Choroid plexus epithelial cell (primary cell): Measurements from ENCODE around the gene SLMAP.
A peak's percentile ranks its signal among the peaks of the same experiment; 100 is the strongest.

Experiments
- DNase-seq: peaks from one replicate; pipeline ENCODE4 v3.0.0-alpha.2; 2010; ENCODE audit warnings: low read depth
- H3K4me3 ChIP-seq: 2 replicates; pipeline ENCODE4 v1.5.1; 2011; ENCODE audit warnings: low read depth, mild to moderate bottlenecking, control low read depth, low read length, moderate library complexity
- TF ChIP-seq, protein P1 (sequence below): conservative IDR thresholded peaks from 2 replicates; pipeline ENCODE4 v1.5.1; 2011; ENCODE audit warnings: low read depth, mild to moderate bottlenecking, control low read depth, inconsistent platforms, low read length, moderate library complexity

The SLMAP gene

DNA sequence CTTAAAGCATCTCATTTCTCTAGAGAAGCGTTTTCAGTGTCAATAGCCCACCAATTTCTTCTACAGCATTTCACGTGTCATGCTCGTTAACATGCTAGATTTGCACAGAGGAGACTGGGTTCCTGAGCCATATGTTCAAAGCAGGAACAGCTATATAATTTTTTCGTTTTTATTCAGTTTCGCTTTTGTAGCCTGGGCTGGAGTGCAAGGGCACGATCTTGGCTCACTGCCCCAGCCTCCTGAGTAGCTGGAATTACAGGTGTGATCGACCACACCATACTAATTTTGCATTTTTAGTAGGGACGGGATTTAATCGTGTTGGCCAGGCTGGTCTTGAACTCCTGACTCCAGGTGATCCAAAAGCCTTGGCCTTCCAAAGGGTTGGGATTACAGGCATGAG is 6.6 kb upstream of the SLMAP start:
- no peak overlapping the region for H3K4me3 ChIP-seq
- DNase-seq: no peak
- TF ChIP-seq, protein P1, sequence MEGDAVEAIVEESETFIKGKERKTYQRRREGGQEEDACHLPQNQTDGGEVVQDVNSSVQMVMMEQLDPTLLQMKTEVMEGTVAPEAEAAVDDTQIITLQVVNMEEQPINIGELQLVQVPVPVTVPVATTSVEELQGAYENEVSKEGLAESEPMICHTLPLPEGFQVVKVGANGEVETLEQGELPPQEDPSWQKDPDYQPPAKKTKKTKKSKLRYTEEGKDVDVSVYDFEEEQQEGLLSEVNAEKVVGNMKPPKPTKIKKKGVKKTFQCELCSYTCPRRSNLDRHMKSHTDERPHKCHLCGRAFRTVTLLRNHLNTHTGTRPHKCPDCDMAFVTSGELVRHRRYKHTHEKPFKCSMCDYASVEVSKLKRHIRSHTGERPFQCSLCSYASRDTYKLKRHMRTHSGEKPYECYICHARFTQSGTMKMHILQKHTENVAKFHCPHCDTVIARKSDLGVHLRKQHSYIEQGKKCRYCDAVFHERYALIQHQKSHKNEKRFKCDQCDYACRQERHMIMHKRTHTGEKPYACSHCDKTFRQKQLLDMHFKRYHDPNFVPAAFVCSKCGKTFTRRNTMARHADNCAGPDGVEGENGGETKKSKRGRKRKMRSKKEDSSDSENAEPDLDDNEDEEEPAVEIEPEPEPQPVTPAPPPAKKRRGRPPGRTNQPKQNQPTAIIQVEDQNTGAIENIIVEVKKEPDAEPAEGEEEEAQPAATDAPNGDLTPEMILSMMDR: no peak

DNA sequence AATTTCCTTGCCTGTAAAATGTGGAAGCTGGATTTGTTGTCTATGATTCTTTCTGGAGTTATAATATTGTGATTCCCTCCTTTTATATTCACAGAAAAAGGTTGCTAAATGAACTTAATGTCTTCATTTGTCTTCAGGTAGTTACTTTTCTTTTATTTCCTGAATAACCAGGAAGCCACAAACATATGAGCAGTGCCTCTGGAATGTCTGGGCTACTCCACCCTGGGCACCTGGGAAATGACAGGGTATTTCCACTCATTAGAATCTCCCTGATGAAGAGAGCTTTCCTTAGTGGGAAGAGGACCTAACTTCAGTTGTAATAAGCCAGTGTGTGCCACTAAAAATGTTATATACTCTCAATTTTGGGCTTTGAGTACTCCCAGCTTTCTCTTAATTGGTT is 3.8 kb upstream of the SLMAP start:
- DNase-seq: peak; percentile 48
- TF ChIP-seq, protein P1: no peak
- H3K4me3 ChIP-seq: no peak overlapping the region

DNA sequence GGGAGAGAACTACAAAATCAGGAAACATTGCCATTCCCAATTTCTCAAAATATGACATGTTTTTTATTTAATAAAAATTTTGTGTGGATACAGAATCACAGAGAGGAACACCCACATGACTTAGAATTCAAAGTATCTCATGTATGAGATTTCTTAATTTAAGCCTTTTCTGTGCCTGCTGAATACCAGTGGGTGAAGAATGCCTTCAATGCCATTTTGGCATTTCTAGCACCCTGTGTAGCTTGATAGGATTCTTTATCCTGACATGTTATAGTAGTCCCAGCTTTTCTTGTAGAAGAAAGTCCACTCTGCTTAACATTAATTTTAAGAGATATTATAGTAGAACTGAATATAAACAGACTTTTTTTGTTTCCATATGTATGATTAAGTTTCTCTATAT is 3.1 kb upstream of the SLMAP start:
- no peak for DNase-seq
- TF ChIP-seq, protein P1: no peak
- no peak overlapping the region for H3K4me3 ChIP-seq

DNA sequence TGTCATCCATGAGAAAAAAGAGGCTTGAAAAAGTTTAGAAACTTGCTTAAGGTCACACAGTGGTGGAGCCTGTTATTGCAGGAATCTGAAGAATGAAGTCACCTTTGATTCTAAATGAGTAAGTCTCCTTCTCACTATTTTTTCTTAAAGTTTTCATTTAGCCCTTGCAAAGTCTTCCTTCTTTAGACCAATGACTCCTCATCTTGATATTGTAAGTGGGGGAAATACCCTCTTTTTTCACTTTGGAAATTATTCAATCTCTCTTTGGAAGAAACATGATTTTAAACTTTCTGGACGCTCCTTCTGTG is 787 bp upstream of the SLMAP start:
- peak overlapping the region; percentile 90 for H3K4me3 ChIP-seq
- DNase-seq: peak; percentile 78
- TF ChIP-seq, protein P1: peak; percentile 5

DNA sequence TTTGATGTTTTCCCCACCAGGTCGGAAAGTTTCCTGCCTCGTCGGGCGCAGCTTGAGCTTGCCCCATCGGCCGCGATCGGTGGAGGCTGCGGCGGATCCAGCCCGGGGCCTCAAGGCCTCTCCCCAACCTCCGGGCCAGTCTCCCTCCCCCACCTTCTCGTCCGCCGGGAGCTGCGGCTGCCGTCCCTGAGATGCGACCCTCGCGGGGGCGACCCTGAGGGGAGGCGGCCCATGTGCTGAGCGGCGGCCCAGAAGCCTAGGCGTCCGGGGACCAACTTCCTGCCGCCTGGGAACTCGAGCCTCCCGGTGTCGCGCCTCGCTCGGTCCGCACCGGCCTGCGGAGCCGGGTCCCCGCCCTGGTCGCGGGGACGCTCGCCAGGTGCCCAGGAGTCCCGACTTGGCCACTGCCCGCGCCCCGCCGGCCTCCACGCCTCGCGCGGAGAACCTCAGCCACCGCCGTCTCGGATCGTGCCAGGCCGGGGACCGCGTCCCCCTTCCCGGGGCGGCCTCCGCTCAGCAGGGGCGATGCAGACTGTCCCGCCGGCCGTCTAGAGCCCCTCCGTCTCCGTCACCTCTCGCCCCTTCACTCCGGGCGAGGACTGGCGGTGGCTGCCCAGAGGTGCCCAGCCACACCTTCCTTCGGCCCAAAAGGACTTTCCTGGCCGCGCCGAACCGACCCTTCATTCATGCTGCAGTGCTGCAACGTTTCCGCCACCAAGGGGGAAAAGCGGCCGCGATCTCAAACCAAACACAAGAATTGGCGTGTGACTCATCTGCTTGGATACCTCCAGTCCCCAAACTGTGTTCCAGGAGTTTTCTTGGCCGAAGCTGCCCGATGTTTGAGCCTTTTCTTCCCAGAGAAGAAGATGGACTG is 656 bp downstream of the SLMAP start:
- TF ChIP-seq, protein P1: no peak
- H3K4me3 ChIP-seq: peak overlapping the region; percentile 90
- peak; percentile 46 for DNase-seq

DNA sequence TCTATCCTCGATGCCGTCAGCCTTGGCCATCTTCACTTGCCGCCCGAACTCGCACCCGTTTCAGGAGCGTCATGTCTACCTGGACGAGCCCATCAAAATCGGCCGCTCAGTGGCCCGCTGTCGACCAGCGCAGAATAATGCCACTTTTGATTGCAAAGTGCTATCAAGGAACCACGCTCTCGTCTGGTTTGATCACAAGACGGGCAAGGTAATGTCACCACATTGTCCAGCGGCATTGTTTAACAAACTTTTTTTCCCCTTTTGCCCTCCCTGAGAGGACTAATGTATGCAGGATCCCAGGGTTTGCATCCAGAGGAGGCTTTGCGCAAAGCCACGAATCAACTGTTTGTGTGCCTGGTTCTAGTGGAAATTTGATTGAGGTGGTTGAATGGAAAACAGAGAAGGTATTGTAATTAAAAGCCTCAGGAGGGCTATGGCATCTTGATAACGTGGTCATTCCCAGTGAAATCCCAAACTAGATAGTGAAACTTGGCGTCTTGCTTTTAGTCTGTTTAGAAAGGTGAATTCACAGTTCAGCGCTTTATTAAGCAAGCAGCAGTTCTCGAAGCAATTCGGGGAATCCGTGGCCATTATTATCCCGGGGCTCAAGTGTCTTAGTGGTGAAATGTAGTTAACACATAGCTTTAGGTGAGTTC is 1.7 kb downstream of the SLMAP start:
- TF ChIP-seq, protein P1: no peak
- H3K4me3 ChIP-seq: peak overlapping the region; percentile 90
- DNase-seq: peak; percentile 60

DNA sequence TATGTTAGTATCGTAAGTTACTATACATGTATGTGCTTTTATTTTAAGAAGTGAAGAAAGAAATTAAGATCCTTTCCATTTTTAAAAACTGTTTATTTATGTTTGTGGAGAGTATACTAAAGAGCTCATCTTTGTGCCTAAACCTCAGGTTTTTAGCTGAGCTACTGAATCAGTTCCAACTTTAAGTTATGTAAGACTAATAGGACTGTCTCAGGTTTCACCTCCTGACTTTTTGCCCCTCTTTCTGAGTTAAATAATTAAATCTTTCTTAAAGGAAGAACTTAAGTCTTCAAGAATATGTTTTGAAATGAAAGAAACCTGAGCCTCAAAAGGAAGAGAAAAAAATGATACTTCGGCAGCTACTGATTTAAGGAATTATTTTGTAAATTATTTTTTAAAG is 2.6 kb downstream of the SLMAP start:
- TF ChIP-seq, protein P1: no peak
- peak; percentile 65 for DNase-seq
- H3K4me3 ChIP-seq: peak overlapping the region; percentile 90
